Neural crest cell (in vitro differentiated cells): ENCODE measurements around the gene C18orf32. TPM values are rescaled to one million over a fixed set of nuclear protein-coding genes. Genes with fewer than 3 reads are reported as not detected.

Experiments
- DNase-seq: peaks from one replicate; pipeline ENCODE4 v3.0.0; 2021; ENCODE audit warnings: low read depth, mixed read lengths, low spot score
- H3K27ac Mint-ChIP-seq: one replicate; pipeline ENCODE4 v1.8.0; 2021; ENCODE audit warnings: mild to moderate bottlenecking, mixed read lengths; ENCODE audit not compliant: unreplicated experiment
- H3K27me3 Mint-ChIP-seq: 2 replicates; pipeline ENCODE4 v1.8.0; 2021; ENCODE audit warnings: low read depth, mild to moderate bottlenecking, mixed read lengths
- H3K36me3 Mint-ChIP-seq: 2 replicates; pipeline ENCODE4 v1.8.0; 2021; ENCODE audit warnings: low read depth, mild to moderate bottlenecking, mixed read lengths
- H3K4me1 Mint-ChIP-seq: 2 replicates; pipeline ENCODE4 v1.8.0; 2021; ENCODE audit warnings: mixed read lengths
- H3K4me3 Mint-ChIP-seq: one replicate; pipeline ENCODE4 v1.8.0; 2021; ENCODE audit warnings: mild to moderate bottlenecking, mixed read lengths
- H3K9me3 Mint-ChIP-seq: 2 replicates; pipeline ENCODE4 v1.8.0; 2021; ENCODE audit warnings: mixed read lengths
- CTCF ChIP-seq: fragments of 200-600 bp; sonication (generic); conservative IDR thresholded peaks from 2 replicates; pipeline ENCODE4 v1.5.0; 2021; ENCODE audit warnings: antibody characterized with exemption, mild to moderate bottlenecking
- total RNA-seq: library from RNA; stranded (reverse); gene quantifications from 2 replicates; pipeline ENCODE4 v1.2.1, GENCODE V29; 2021

C18orf32 gene
- total RNA-seq, 1 donor from 2014 or later: 32.0 TPM

- TF ChIP-seq CTCF: no peak
- peaks cover 3% of the 10 kb centered on the region for H3K27me3 Mint-ChIP-seq
- H3K4me3 Mint-ChIP-seq: no peak overlapping the region
- H3K36me3 Mint-ChIP-seq: no peaks in the 10 kb centered on the region
- no peak overlapping the region for H3K27ac Mint-ChIP-seq
- DNase-seq: no peak
- H3K4me1 Mint-ChIP-seq: no peaks in the 10 kb centered on the region
- H3K9me3 Mint-ChIP-seq: no peaks in the 10 kb centered on the region
Measured at GRCh38 chr18:49472459-49472858, 14.6 kb downstream of the C18orf32 start.

GRCh38 chr18:49471532-49471931 lies 15.5 kb downstream of the C18orf32 start:
- Mint-ChIP-seq H3K27me3 (peaks cover 3% of the 10 kb centered on the region), H3K4me3 (no peak overlapping the region), H3K4me1 (no peaks in the 10 kb centered on the region), H3K27ac (no peak overlapping the region), H3K9me3 (no peaks in the 10 kb centered on the region), H3K36me3 (no peaks in the 10 kb centered on the region)
- TF ChIP-seq CTCF: no peak
- DNase-seq: no peak

- TF ChIP-seq CTCF: no peak
- Mint-ChIP-seq H3K36me3 (no peaks in the 10 kb centered on the region), H3K4me1 (peaks cover 12% of the 10 kb centered on the region), H3K9me3 (no peaks in the 10 kb centered on the region), H3K4me3 (no peak overlapping the region), H3K27ac (no peak overlapping the region), H3K27me3 (peaks cover 3% of the 10 kb centered on the region)
- DNase-seq: no peak
Measured at GRCh38 chr18:49467599-49467998, 19.4 kb downstream of the C18orf32 start.

- no peak overlapping the region for H3K27ac Mint-ChIP-seq
- TF ChIP-seq CTCF: no peak
- H3K4me3 Mint-ChIP-seq: no peak overlapping the region
- peaks cover 12% of the 10 kb centered on the region for H3K4me1 Mint-ChIP-seq
- H3K9me3 Mint-ChIP-seq: no peaks in the 10 kb centered on the region
- H3K36me3 Mint-ChIP-seq: no peaks in the 10 kb centered on the region
- peaks cover 3% of the 10 kb centered on the region for H3K27me3 Mint-ChIP-seq
- no peak for DNase-seq
Measured at GRCh38 chr18:49467019-49467563, 19.9 kb downstream of the C18orf32 start.

GRCh38 chr18:49464718-49465598 lies 22.1 kb downstream of the C18orf32 start:
- no peak for TF ChIP-seq CTCF
- DNase-seq: no peak
- Mint-ChIP-seq H3K4me3 (no peak overlapping the region), H3K4me1 (peaks cover 16% of the 10 kb centered on the region), H3K27ac (peak overlapping the region; percentile 51), H3K36me3 (no peaks in the 10 kb centered on the region), H3K27me3 (no peaks in the 10 kb centered on the region), H3K9me3 (peaks cover 2% of the 10 kb centered on the region)
